Body of pancreas (tissue), 4 donors: ENCODE results near the gene UTS2B. TPM values are rescaled to one million over a fixed set of nuclear protein-coding genes. Genes with fewer than 3 reads are reported as not detected.

ENCODE experiments used
- ATAC-seq: fragments of 150-250 bp; one replicate; pipeline ENCODE4 v1.9.1; 2016
- DNase-seq, 4 donors: peaks; one replicate each; pipeline ENCODE4 v3.0.0-alpha.2; 2019
- H3K27ac ChIP-seq, 4 donors: fragments of 200-600 bp; sonication (generic); 1 replicate in 3 of 4; 2 replicates in 1 of 4; pipeline versions ENCODE4 v1.5.1 to v1.6.1; 2016 to 2019; ENCODE audit warnings: mild to moderate bottlenecking in 1 of 4, mixed read lengths in 1 of 4, moderate library complexity in 1 of 4
- H3K27me3 ChIP-seq, 2 donors: fragments of 200-600 bp; sonication (generic); one replicate each; pipeline ENCODE4 v1.6.0; 2016; ENCODE audit warnings: mild to moderate bottlenecking in 1 of 2
- H3K36me3 ChIP-seq, 2 donors: fragments of 200-600 bp; sonication (generic); replicated peaks in 1 of 2; 2 replicates each; pipeline ENCODE4 v1.5.1; 2016; ENCODE audit warnings: low read depth in 2 of 2; ENCODE audit not compliant: insufficient read depth in 1 of 2
- H3K4me1 ChIP-seq: fragments of 200-600 bp; sonication (generic); one replicate; pipeline ENCODE4 v1.6.0; 2016
- H3K4me3 ChIP-seq, 2 donors: fragments of 200-600 bp; sonication (generic); 1 replicate in 1 of 2; 2 replicates in 1 of 2; pipeline ENCODE4 v1.5.1; 2016 to 2019
- H3K9me3 ChIP-seq, 3 donors: fragments of 200-600 bp; sonication (generic); 1 replicate in 2 of 3; 2 replicates in 1 of 3; pipeline ENCODE4 v1.5.1; 2016
- CTCF ChIP-seq, 7 experiments: fragments of 450-650 bp in 4 of 7; fragments of 200-600 bp in 3 of 7; sonication (generic) in 3 of 7; IDR thresholded peaks; one replicate each; pipeline ENCODE4 v1.5.1; 2016 to 2019; ENCODE audit warnings: antibody characterized with exemption in 7 of 7
- POLR2A ChIP-seq, 3 donors: fragments of 450-650 bp; IDR thresholded peaks; one replicate each; pipeline ENCODE4 v1.6.1; 2016; ENCODE audit warnings: antibody characterized with exemption in 3 of 3, mild to moderate bottlenecking in 2 of 3
- WGBS, 2 donors: methylation state at CpG; one replicate each; pipeline ENCODE4 v1.1.5; 2017; 5-methylcytosine and 5-hydroxymethylcytosine counted together
- intact Hi-C: fragments of 100-400 bp; cut with DNase I; formaldehyde crosslinking; loops from one replicate; pipeline ENCODE4 v1.15.1; 2023
- total RNA-seq, 2 donors: library from RNA; depleted of rRNA; stranded (reverse); fragments of >200 nt; gene quantifications; one replicate each; pipeline ENCODE4 v1.1.0, GENCODE V29; 2016

Gene UTS2B
- total RNA-seq, 2 donors from 2014 or later, result not detected

DNA sequence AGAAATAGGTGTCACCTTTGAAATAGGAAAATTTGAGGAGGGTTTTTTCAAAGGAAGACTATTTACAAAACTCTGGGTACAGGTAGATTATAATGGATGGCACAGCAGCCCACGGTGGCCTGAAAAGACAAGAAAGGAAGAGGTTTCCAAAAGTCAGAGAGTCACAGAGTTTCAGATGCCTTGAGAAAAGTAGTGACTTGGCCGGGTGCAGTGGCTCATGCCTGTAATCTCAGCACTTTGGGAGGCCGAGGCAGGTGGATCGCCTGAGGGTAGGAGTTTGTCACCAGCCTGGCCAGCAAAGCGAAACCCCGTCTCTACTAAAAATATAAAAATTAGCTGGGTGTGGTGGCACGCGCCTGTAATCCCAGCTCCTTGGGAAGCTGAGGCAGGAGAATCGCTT lies 96.1 kb downstream of the UTS2B start:
- H3K4me3 ChIP-seq, result no peak overlapping the region
- no peak for ATAC-seq
- no peaks in the 10 kb centered on the region for H3K4me1 ChIP-seq
- no peak overlapping the region for H3K27ac ChIP-seq
- intact Hi-C loops, result no loop called here
- H3K27me3 ChIP-seq, result no peaks in the 10 kb centered on the region
- no peaks in the 10 kb centered on the region for H3K36me3 ChIP-seq
- no peak for TF ChIP-seq CTCF (IDR thresholded peaks at IDR 0.05)
- TF ChIP-seq POLR2A (IDR thresholded peaks at IDR 0.05), result no peak
- DNase-seq, result no peak
- 83 to 85% methylated on average over 9 of the region's 9 CpGs for WGBS, 2 donors
- H3K9me3 ChIP-seq, result no peaks in the 10 kb centered on the region

- 46 to 49% methylated on average over 5 of the region's 5 CpGs for WGBS, 2 donors
- no peak overlapping the region for H3K4me3 ChIP-seq
- no peaks in the 10 kb centered on the region for H3K36me3 ChIP-seq
- H3K27ac ChIP-seq, result no peak overlapping the region
- TF ChIP-seq POLR2A (IDR thresholded peaks at IDR 0.05) (no peak), CTCF (IDR thresholded peaks at IDR 0.05) (no peak)
- H3K4me1 ChIP-seq, result no peaks in the 10 kb centered on the region
- intact Hi-C loops, result no loop called here
- ATAC-seq, result no peak
- no peaks in the 10 kb centered on the region for H3K27me3 ChIP-seq
- DNase-seq, result no peak
- no peaks in the 10 kb centered on the region for H3K9me3 ChIP-seq
Observed at GRCh38 chr3:191227541-191227940, 102.8 kb downstream of the UTS2B start.

DNA sequence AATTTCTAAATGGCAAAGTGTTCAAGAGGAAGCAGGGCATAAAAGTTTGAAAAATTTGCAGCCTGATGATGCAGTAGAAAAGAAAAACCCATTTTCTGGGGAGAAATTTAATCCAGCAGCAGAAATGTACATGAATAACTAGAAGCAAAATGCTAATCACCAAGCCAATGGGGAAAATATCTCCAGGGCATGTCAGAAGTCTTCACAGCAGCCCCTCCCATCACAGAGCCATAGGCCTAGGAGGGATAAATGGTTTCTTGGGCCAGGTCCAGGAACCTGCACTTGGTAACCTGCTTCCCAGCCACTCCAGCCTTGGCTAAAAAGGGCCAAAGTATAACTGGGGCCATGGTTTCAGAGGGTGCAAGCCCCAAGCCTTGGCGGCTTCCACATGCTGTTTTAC lies 108.7 kb downstream of the UTS2B start:
- Histone ChIP-seq H3K27ac (no peak overlapping the region), H3K4me1 (no peaks in the 10 kb centered on the region), H3K36me3 (no peaks in the 10 kb centered on the region), H3K9me3 (no peaks in the 10 kb centered on the region), H3K27me3 (no peaks in the 10 kb centered on the region), H3K4me3 (no peak overlapping the region)
- no peak for TF ChIP-seq POLR2A (IDR thresholded peaks at IDR 0.05)
- TF ChIP-seq CTCF (IDR thresholded peaks at IDR 0.05), result no peak
- WGBS, 2 donors, result 80% methylated on average over 1 of the region's 1 CpG; no CpG with 5 or more reads in 1 of the 2 donors
- no peak for ATAC-seq
- intact Hi-C loops, result no loop called here
- no peak for DNase-seq

DNA sequence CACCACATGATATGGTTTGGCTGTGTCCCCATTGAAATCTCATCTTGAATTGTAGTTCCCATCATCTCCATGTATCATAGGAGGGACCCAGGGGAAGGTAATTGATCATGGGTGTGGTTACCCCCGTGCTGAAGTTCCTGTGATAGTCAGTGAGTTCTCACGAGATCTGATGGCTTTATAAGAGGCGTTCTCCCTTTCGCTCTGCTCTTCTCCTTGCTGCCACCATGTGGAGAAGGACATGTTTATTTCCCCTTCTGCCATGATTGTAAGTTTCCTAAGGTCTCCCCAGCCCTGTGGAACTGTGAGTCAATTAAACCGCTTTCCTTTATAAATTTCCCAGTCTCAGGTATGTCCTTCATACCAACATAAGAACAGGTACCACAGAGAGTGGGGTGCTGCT lies 109.4 kb downstream of the UTS2B start:
- intact Hi-C loops, result no loop called here
- WGBS, 2 donors, result 72 to 74% methylated on average over 5 of the region's 5 CpGs
- no peaks in the 10 kb centered on the region for H3K36me3 ChIP-seq
- ATAC-seq (no peak), DNase-seq (no peak)
- H3K4me1 ChIP-seq, result no peaks in the 10 kb centered on the region
- TF ChIP-seq POLR2A (IDR thresholded peaks at IDR 0.05) (no peak), CTCF (IDR thresholded peaks at IDR 0.05) (no peak)
- no peaks in the 10 kb centered on the region for H3K9me3 ChIP-seq
- H3K27me3 ChIP-seq, result no peaks in the 10 kb centered on the region
- H3K27ac ChIP-seq, result no peak overlapping the region
- no peak overlapping the region for H3K4me3 ChIP-seq

DNA sequence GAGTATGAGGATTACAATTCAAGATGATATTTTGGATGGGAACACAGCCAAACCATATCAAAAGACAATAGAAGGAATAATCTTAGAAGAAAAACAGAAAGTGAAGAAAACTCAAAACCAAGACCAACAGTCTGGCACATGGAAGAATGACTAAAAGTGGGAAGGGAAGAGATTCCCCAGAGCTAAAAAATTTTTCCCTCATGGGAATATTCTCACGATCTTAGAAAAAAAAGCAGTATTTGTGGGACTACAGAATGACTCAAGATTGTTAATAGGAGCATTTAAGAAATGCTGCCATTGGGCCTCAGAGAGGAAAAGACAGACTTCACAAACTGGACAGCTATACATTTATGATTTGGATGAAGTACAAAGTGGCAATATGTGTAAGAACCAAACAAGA lies 113.0 kb downstream of the UTS2B start:
- intact Hi-C loops, result no loop called here
- Histone ChIP-seq H3K27me3 (no peaks in the 10 kb centered on the region), H3K9me3 (no peaks in the 10 kb centered on the region), H3K27ac (no peak overlapping the region), H3K36me3 (no peaks in the 10 kb centered on the region), H3K4me3 (no peak overlapping the region), H3K4me1 (no peaks in the 10 kb centered on the region)
- TF ChIP-seq CTCF (IDR thresholded peaks at IDR 0.05) (no peak), POLR2A (IDR thresholded peaks at IDR 0.05) (no peak)
- 17 to 36% methylated on average over 1 of the region's 1 CpG for WGBS, 2 donors
- ATAC-seq (no peak), DNase-seq (no peak)

Other genes starting within 250 kb of the UTS2B start
- gene OSTN, start 131.3 kb downstream of the UTS2B start, total RNA-seq, result not detected
- 10 to 100 TPM; 51.1 to 89.3 TPM for gene CCDC50, start 1.1 kb downstream of the UTS2B start, total RNA-seq
- gene PYDC2, start 130.6 kb upstream of the UTS2B start, total RNA-seq, result not detected